MM.1S (cell line): ENCODE results near the gene OR52A1.

Source experiments
- DNase-seq: peaks from one replicate; pipeline ENCODE4 v3.0.0-alpha.2; 2015
- H2AFZ ChIP-seq: fragments of 300-600 bp; sonication (generic); 2 replicates; pipeline ENCODE4 v1.6.0; 2016; ENCODE audit warnings: antibody characterized with exemption, low read length
- H3F3A ChIP-seq: fragments of 300-600 bp; sonication (generic); 2 replicates; pipeline ENCODE4 v1.6.1; 2016; ENCODE audit warnings: mild to moderate bottlenecking, antibody characterized with exemption, low read length, moderate library complexity, mixed read lengths; ENCODE audit not compliant: insufficient read depth
- H3K27ac ChIP-seq: fragments of 300-600 bp; sonication (generic); 2 replicates; pipeline ENCODE4 v1.5.1; 2016; ENCODE audit warnings: mild to moderate bottlenecking, low read length
- H3K27me3 ChIP-seq: fragments of 300-600 bp; sonication (generic); replicated peaks from 2 replicates; pipeline ENCODE4 v1.6.0; 2016; ENCODE audit warnings: low read length; ENCODE audit not compliant: insufficient read depth
- H3K36me3 ChIP-seq: fragments of 300-600 bp; sonication (generic); replicated peaks from 2 replicates; pipeline ENCODE4 v1.6.1; 2016; ENCODE audit warnings: mild to moderate bottlenecking, low read length, mixed read lengths; ENCODE audit not compliant: insufficient read depth
- H3K4me1 ChIP-seq: fragments of 300-600 bp; sonication (generic); 2 replicates; pipeline ENCODE4 v1.6.1; 2016; ENCODE audit warnings: low read length, mixed read lengths
- H3K4me2 ChIP-seq: fragments of 300-600 bp; sonication (generic); 2 replicates; pipeline ENCODE4 v1.6.0; 2016; ENCODE audit warnings: low read depth, low read length
- H3K4me3 ChIP-seq: fragments of 300-600 bp; sonication (generic); 2 replicates; pipeline ENCODE4 v1.5.1; 2016; ENCODE audit warnings: low read length, mixed read lengths
- H3K79me2 ChIP-seq: fragments of 300-600 bp; sonication (generic); 2 replicates; pipeline ENCODE4 v1.6.1; 2016; ENCODE audit warnings: mixed run types, low read length, mixed read lengths
- H3K9ac ChIP-seq: fragments of 300-600 bp; sonication (generic); 2 replicates; pipeline ENCODE4 v1.6.1; 2016; ENCODE audit warnings: low read length, mixed read lengths
- H3K9me2 ChIP-seq: fragments of 300-600 bp; sonication (generic); replicated peaks from 2 replicates; pipeline ENCODE4 v1.6.1; 2016; ENCODE audit warnings: mild to moderate bottlenecking, low read length, mixed read lengths; ENCODE audit not compliant: insufficient read depth
- H3K9me3 ChIP-seq: fragments of 300-600 bp; sonication (generic); replicated peaks from 2 replicates; pipeline ENCODE4 v1.6.1; 2016; ENCODE audit warnings: mild to moderate bottlenecking, low read length, mixed read lengths; ENCODE audit not compliant: insufficient read depth
- H4K20me1 ChIP-seq: fragments of 300-600 bp; sonication (generic); 2 replicates; pipeline ENCODE4 v1.6.1; 2016; ENCODE audit warnings: mild to moderate bottlenecking, low read length, moderate library complexity, mixed read lengths; ENCODE audit not compliant: insufficient read depth
- CTCF ChIP-seq: fragments of 300-600 bp; sonication (generic); IDR thresholded peaks from 2 replicates; pipeline ENCODE4 v1.5.1; 2016; ENCODE audit warnings: antibody characterized with exemption, low read length, mixed read lengths
- EZH2 ChIP-seq: fragments of 300-600 bp; sonication (generic); optimal IDR thresholded peaks from 2 replicates; pipeline ENCODE3; 2017; ENCODE audit warnings: low read depth, mild to moderate bottlenecking, antibody characterized with exemption, low read length, mixed read lengths
- EZH2phosphoT487 ChIP-seq: fragments of 300-600 bp; sonication (generic); IDR thresholded peaks from 2 replicates; pipeline ENCODE4 v1.6.1; 2018; ENCODE audit warnings: antibody characterized with exemption, low read length

The OR52A1 gene

DNA sequence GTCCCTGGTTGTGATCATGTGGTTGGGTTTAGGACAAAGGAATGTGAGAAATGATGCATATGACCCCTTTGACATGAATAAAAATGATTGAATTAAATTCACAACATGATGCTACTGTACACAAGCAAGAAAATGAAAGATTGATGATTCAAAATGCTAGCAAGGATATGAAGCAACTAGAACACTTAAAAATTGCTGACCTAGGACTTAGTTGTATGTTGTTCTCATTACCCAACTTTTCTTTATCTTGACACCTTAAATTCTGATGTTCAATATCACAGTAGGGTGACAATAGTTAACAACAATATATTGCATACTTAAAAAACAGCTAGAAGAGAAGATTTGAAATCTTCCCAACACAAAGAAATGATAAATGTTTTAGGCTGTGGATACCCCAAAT, 37.0 kb downstream of the OR52A1 start:
- no peak for DNase-seq
- H2AFZ ChIP-seq = no peak overlapping the region
- no peak overlapping the region for H3K9ac ChIP-seq
- no peak overlapping the region for H3K4me2 ChIP-seq
- no peaks in the 10 kb centered on the region for H3K9me3 ChIP-seq
- H3K27me3 ChIP-seq = no peaks in the 10 kb centered on the region
- TF ChIP-seq CTCF (no peak), EZH2phosphoT487 (no peak), EZH2 (no peak)
- no peaks in the 10 kb centered on the region for H3K36me3 ChIP-seq
- H3K4me1 ChIP-seq = no peaks in the 10 kb centered on the region
- H4K20me1 ChIP-seq = no peaks in the 10 kb centered on the region
- no peaks in the 10 kb centered on the region for H3F3A ChIP-seq
- H3K9me2 ChIP-seq = no peaks in the 10 kb centered on the region
- H3K79me2 ChIP-seq = no peaks in the 10 kb centered on the region
- H3K4me3 ChIP-seq = no peak overlapping the region
- H3K27ac ChIP-seq = no peak overlapping the region

DNA sequence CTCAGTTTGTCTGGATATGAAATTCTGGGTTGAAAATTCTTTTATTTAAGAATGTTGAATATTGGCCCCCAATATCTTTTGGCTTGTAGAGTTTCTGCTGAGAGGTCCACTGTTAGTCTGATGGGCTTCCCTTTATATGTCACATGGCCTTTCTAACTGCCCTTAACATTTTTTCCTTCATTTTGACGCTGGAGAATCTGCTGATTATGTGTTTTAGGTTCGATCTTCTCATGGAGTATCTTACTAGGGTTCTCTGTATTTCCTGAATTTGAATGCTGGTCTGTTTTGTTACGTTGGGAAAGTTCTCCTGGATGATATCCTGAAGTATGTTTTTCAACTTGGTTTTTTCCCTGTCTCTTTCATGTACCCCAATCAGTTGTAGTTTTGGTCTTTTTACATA, 39.2 kb downstream of the OR52A1 start:
- no peak overlapping the region for H3K27ac ChIP-seq
- H4K20me1 ChIP-seq = no peaks in the 10 kb centered on the region
- no peak overlapping the region for H2AFZ ChIP-seq
- no peaks in the 10 kb centered on the region for H3K79me2 ChIP-seq
- no peak overlapping the region for H3K4me2 ChIP-seq
- H3K9me2 ChIP-seq = no peaks in the 10 kb centered on the region
- H3K9ac ChIP-seq = no peak overlapping the region
- H3F3A ChIP-seq = no peaks in the 10 kb centered on the region
- no peaks in the 10 kb centered on the region for H3K4me1 ChIP-seq
- no peak for DNase-seq
- H3K4me3 ChIP-seq = no peak overlapping the region
- H3K27me3 ChIP-seq = no peaks in the 10 kb centered on the region
- H3K36me3 ChIP-seq = no peaks in the 10 kb centered on the region
- no peak for TF ChIP-seq EZH2phosphoT487
- TF ChIP-seq EZH2 = no peak
- TF ChIP-seq CTCF = no peak
- no peaks in the 10 kb centered on the region for H3K9me3 ChIP-seq

DNA sequence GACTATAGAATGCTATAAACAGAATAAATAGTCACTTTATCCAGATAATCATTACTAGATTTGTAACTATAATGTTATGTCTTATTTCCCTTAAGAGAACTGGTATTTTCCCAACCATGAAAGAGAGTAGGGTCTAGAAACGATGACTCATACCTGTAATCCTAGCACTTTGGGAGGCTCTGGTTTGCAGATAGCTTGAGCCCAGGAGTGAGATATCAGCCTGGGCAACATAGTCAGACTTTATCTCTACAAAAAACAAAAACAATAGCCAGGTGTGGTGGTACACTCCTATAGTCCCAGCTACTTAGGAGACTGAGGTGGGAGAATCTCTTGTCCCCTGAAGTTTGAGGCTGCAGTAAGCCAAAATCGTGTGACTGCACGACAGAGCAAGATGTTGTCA, 47.3 kb downstream of the OR52A1 start:
- DNase-seq = no peak
- no peaks in the 10 kb centered on the region for H3F3A ChIP-seq
- H3K9ac ChIP-seq = no peak overlapping the region
- no peak overlapping the region for H3K4me2 ChIP-seq
- H3K27ac ChIP-seq = no peak overlapping the region
- H3K9me2 ChIP-seq = no peaks in the 10 kb centered on the region
- TF ChIP-seq EZH2 (no peak), CTCF (no peak), EZH2phosphoT487 (no peak)
- H3K4me3 ChIP-seq = no peak overlapping the region
- H3K36me3 ChIP-seq = no peaks in the 10 kb centered on the region
- no peaks in the 10 kb centered on the region for H3K79me2 ChIP-seq
- H2AFZ ChIP-seq = no peak overlapping the region
- no peaks in the 10 kb centered on the region for H3K4me1 ChIP-seq
- no peaks in the 10 kb centered on the region for H3K27me3 ChIP-seq
- H4K20me1 ChIP-seq = no peaks in the 10 kb centered on the region
- H3K9me3 ChIP-seq = no peaks in the 10 kb centered on the region

DNA sequence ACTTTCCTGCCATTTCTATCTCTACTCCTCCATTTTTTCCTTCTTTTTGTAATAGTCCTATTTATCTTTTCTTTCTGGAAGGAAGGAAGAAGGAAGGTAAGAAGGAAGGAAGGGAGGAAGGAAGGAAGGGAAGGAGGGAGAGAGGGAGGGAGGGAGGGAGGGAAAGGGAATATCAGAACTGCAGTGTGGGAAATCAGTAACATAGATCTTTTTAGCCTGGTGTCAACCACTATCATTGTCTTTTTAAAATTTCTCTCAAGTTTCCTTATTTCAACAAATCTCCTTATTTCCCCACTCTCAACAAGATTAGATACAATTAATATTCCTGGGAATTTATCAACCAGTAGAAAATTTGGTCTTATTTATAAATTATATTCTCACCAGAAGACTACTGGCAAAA, 51.5 kb downstream of the OR52A1 start:
- Histone ChIP-seq H3K9me3 (no peaks in the 10 kb centered on the region), H3K4me2 (no peak overlapping the region), H3K27me3 (no peaks in the 10 kb centered on the region), H3K4me3 (no peak overlapping the region), H3K9me2 (no peaks in the 10 kb centered on the region), H4K20me1 (no peaks in the 10 kb centered on the region), H3K4me1 (no peaks in the 10 kb centered on the region), H3K79me2 (no peaks in the 10 kb centered on the region), H3F3A (no peaks in the 10 kb centered on the region), H2AFZ (no peak overlapping the region), H3K27ac (no peak overlapping the region), H3K9ac (no peak overlapping the region), H3K36me3 (no peaks in the 10 kb centered on the region)
- DNase-seq = no peak
- no peak for TF ChIP-seq EZH2phosphoT487
